NCI-H446 treated with DMSO at 0.1 percent for 48 hours (cell line): ENCODE measurements around the gene EXOC8.
"Not testable (repeated sequence)": the region's sequence is repeated elsewhere in the genome, so short reads cannot be mapped to it uniquely, and the experiment has no call there.

ENCODE experiments used
- DNase-seq: peaks from one replicate; lab custom pipeline; 2025; lab: John Stamatoyannopoulos, UW

EXOC8 gene

GRCh38 chr1:231351816-231352215 lies 14.2 kb upstream of the EXOC8 start:
- DNase-seq: no peak

- DNase-seq: not testable (repeated sequence)
Observed at GRCh38 chr1:231348856-231349255, 11.2 kb upstream of the EXOC8 start.

DNA sequence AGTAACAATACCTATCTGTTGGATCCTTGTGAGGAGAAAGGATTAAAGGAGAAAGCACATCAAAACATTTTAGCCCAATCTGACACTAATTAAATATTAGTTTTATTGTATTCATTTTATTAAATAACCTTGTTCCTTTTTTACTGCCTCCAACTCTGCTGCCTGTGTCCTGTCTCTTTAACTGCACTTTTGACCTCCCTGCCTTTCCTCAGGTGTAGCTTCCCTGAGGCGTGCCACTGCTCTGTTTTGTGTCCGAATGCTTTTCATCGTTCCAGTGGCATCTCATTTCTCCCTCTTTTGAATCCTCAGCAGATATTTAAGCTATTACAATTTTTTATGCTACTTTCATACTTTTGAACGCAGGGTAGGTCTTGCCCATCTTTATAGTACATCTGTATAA lies 10.8 kb upstream of the EXOC8 start:
- DNase-seq: no peak

DNA sequence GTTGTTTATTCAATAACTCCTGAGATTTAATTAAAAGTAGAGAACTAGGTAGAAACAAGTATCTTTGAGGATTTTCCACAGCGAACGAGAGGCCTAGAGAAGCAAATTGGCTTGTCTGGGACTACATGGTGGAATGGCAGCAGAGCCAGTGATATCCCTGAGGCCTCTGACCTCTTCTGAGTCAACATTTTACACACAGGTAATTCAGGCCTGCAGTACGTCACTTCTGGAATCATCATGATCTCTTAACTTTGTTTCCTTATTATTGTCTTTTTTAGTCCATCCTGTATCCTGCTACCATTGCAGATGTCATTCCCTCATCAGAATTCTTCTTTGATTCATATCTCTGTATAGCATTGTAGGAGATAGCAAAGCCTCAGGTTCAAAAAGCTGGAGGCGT lies 10.3 kb upstream of the EXOC8 start:
- no peak for DNase-seq

GRCh38 chr1:231340328-231341013 lies 2.8 kb upstream of the EXOC8 start:
- no peak for DNase-seq

- no peak for DNase-seq
Observed at GRCh38 chr1:231338270-231339128, 847 bp upstream of the EXOC8 start, which contains the start of gene SPRTN. TSS of gene SPRTN (plus strand) at chr1:231338293. CDS start at chr1:231338384, 91 bp downstream.

GRCh38 chr1:231337043-231337471 lies 595 bp downstream of the EXOC8 start:
- DNase-seq: no peak

DNA sequence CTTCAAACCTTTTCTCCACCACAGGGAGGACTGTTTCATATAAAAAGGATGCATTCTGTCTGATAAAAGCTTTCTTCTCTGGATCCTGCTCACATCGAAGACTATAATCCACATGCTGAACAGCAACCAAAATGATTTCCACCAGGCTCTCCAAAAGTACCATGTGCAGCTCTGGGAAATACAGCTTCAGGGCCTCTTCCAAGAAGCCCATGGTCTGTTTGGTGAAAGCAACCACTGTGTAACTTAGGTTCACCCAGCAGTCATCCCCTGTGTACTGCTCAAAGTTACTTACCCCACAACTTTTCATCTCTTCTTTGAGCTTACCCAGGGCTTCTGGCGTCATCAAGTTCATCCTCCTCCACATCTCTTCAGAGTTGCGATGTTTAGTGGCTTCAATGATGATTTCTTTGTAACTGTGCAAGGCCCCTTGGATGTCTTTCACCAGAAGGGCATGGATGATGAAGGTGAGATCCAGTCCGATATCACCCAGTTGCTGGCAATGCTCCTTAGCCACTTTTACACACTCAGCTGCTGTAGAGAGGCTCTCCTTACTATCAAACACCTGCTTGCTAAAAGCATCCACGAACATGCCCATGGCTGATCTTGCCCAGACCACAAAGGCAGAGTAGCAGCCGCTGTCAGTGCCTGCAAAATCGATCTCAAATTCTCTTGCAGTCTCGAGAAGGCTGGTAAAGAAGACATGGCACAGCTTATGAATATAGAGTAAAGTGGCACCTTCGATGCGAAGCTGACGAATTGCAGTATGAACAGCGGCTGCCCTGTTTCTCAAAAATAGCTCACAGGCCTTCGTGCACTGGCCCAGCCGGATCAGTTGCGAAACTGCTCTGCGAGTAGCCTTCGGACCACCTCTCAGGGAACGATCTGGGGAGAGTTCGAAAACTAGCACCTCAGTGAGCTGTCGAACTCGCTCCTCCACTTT lies 1.7 kb downstream of the EXOC8 start:
- DNase-seq: no peak

GRCh38 chr1:231334952-231335351 lies 2.7 kb downstream of the EXOC8 start:
- DNase-seq: no peak

DNA sequence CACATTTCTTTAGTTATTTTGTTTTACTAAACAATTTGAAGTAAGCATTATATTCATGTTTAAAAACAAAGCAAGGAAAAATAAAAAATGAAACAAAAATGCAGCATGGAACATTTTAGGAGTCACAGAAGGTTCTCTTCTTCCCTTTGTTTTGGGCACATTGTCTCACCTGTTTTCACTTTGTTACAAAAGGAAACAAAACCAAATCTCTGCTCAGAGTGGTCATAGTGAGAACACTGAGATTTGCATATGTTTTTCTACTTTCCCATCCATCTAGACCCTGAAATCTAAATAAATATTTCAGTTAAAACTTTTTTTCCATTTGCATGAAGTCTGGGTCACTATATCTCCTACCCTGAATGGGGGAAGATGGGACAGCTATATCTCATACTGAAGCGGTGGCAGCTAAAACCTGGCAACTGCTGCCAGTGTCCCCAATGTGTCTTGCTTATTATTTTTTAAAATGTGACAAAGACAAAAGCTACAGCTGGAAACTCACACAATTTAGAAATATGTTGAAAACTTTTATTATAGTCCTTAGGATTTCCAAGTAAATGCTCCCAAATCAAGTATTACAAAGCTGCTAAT lies 3.5 kb downstream of the EXOC8 start:
- DNase-seq: no peak

DNA sequence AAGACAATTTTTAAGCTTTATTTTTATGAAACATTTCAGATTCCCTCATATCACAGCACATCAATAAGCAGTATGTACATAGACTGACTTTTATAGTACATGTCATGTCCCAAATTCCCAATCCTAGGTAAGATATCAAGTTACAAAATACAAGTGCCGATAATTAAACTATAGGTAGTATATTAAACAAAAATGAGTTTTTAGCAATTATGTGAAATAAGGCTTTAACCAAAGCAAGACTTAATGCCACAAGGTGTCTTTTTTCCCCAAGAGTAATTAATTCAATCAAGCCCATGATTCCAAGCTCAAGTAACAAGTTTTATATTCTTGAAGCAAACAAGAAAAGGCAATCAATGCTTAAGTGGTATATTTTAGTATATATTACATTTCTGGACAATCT lies 4.9 kb downstream of the EXOC8 start:
- no peak for DNase-seq

DNA sequence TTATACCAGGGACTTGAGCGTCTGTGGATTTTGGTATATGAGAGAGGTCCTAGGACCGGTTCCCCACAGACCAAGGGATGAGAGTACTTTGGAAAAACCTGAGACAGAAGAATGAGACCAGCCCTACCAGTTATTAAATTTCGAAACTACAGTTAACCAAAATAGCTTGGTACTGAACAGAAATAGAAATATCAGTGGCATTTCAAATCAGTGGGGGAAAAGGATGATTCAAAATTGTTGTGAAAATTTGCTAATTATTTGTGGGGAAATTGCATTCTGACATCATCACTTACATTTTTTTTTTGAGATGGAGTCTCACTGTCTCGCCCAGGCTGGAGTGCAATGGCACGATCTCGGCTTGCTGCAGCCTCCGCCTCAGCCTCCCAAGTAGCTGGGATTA lies 8.2 kb downstream of the EXOC8 start:
- no peak for DNase-seq

DNA sequence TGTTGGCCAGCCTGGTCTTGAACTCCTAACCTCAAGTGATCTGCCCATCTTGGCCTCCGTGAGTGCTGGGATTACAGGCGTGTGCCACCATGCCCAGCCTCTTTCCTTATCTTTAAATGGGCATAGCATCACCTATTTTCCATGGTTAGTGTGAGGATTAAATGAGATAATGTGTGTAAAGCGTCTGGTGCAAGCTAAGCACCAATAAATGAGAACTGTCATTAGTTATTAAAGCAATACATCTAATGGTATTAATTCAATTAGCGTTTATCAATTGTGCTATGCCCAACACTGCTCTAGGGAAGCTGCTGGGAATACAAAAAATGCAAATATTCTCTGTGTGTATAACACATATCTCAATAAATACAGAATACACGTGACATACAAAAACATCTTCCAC lies 10.0 kb downstream of the EXOC8 start:
- DNase-seq: no peak

GRCh38 chr1:231326248-231326647 lies 11.4 kb downstream of the EXOC8 start:
- no peak for DNase-seq

DNA sequence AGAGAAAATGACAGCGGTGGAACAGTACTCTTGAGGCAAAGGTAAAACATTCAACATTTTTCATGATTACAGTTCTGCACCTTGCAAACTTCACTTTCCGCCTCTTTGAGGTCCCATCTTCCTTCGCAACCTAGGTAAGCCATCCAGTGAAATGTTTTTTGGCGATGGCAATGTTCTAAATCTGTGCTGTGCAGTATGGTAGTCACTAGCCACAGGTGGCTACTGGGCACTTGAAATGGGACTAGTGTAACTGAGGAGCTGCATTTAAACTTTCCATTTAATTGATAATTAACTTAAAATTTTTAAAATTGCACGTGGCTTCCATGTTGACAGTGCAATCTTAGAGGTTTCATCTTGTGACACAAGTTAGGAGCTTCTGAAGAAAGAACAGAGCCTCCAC lies 13.0 kb downstream of the EXOC8 start:
- DNase-seq: no peak

DNA sequence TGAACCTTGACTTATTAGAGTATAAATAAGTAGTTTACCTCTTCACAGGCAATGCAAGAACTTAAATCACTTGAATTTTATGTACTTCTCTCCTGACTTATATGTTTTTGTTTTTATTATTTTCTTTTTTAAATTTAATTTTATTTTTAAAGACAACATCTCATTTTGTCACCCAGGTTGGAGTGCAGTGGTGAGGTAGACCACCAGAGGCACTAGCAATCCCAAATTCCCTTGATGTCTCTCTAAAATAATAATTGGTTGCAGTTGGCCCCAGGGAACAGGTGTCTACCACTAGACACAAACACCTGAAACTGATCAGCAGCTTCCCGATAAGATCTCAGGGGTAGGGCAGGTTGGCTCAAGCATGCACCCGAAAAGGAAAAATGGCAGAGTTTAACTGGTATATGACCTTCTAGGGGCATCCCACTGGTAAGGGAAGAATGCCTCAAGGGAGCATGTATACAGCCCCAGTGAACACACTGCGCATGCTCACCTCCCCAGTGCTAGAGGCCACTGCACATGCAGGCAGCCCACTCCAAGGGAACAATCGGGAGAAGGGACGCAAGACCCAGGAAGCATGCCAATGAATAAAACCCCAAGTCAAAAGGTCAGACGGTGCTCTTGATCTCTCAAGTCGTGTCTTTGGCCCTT lies 14.6 kb downstream of the EXOC8 start:
- DNase-seq: no peak

GRCh38 chr1:231319080-231319479 lies 18.6 kb downstream of the EXOC8 start:
- DNase-seq: no peak

DNA sequence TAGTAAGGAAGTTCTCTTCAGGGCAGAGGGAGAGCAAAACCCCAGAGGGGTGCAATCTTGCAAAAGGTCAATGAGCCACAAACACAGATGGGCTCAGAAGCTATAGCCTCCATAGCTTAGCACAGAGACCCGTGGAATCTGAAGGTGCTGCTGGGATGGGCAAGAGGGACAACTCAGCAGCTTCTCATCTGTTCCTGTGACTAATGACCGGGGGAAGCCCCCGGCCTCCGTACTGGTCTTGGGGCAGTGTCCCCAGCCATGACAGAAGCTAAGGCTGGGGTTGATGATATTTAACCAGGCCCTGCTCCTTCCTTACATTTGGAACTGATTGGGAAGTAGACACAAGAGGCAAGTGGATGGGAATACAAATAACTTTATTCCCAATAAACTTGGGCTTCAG lies 19.1 kb downstream of the EXOC8 start:
- DNase-seq: no peak

- no peak for DNase-seq
Observed at GRCh38 chr1:231318015-231318355, 19.7 kb downstream of the EXOC8 start.

- no peak for DNase-seq
Observed at GRCh38 chr1:231317306-231318014, 20.2 kb downstream of the EXOC8 start.

DNA sequence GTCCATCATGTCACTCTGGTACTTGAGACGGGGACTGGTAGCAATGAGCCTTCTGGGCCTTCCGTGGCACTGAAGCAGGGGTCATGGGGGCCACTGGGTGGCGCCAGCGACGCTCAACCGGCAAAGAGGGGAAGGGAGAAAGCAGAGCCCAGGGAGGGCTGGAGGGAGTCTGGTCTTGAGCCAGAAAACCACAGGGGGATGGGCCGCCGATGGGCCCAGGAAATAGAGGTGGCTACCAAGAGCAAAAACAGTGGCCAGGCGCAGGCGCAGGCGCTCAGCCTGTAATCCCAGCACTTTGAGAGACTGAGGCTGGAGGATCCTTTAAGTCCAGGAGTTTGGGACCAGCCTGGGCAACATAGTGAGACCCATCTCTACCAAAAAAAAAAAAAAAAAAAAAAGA lies 21.8 kb downstream of the EXOC8 start:
- DNase-seq: no peak
